Nephron progenitor cell (in vitro differentiated cells): ENCODE measurements around the gene RPH3AL.
A peak's percentile ranks its signal among the peaks of the same experiment; 100 is the strongest.

Source experiments
- DNase-seq: peaks from one replicate; pipeline ENCODE4 v3.0.0; 2021
- H3K27ac Mint-ChIP-seq: 2 replicates; pipeline ENCODE4 v1.8.0; 2021; ENCODE audit warnings: mild to moderate bottlenecking, moderate library complexity, mixed read lengths
- H3K27me3 Mint-ChIP-seq: 2 replicates; pipeline ENCODE4 v1.8.0; 2021; ENCODE audit warnings: mild to moderate bottlenecking, low read depth, mixed read lengths; ENCODE audit not compliant: poor library complexity
- H3K36me3 Mint-ChIP-seq: 2 replicates; pipeline ENCODE4 v1.8.0; 2021; ENCODE audit warnings: low read depth, mixed read lengths
- H3K4me1 Mint-ChIP-seq: 2 replicates; pipeline ENCODE4 v1.8.0; 2021; ENCODE audit warnings: mixed read lengths
- H3K4me3 Mint-ChIP-seq: 2 replicates; pipeline ENCODE4 v1.8.0; 2021; ENCODE audit warnings: mild to moderate bottlenecking, moderate library complexity, mixed read lengths
- H3K9me3 Mint-ChIP-seq: 2 replicates; pipeline ENCODE4 v1.8.0; 2021; ENCODE audit warnings: mild to moderate bottlenecking, moderate library complexity, mixed read lengths
- TF ChIP-seq, protein P1 (sequence below): fragments of 200-600 bp; sonication (generic); IDR thresholded peaks from 2 replicates; pipeline ENCODE4 v1.5.0; 2021; ENCODE audit warnings: antibody characterized with exemption

RPH3AL gene

GRCh38 chr17:233473-233941 lies 119.1 kb downstream of the RPH3AL start:
- Mint-ChIP-seq H3K27me3 (peaks cover 10% of the 10 kb centered on the region), H3K27ac (peak overlapping the region; percentile 57), H3K4me1 (peaks cover 68% of the 10 kb centered on the region), H3K4me3 (no peak overlapping the region), H3K9me3 (no peaks in the 10 kb centered on the region), H3K36me3 (no peaks in the 10 kb centered on the region)
- DNase-seq = no peak
- TF ChIP-seq, protein P1, sequence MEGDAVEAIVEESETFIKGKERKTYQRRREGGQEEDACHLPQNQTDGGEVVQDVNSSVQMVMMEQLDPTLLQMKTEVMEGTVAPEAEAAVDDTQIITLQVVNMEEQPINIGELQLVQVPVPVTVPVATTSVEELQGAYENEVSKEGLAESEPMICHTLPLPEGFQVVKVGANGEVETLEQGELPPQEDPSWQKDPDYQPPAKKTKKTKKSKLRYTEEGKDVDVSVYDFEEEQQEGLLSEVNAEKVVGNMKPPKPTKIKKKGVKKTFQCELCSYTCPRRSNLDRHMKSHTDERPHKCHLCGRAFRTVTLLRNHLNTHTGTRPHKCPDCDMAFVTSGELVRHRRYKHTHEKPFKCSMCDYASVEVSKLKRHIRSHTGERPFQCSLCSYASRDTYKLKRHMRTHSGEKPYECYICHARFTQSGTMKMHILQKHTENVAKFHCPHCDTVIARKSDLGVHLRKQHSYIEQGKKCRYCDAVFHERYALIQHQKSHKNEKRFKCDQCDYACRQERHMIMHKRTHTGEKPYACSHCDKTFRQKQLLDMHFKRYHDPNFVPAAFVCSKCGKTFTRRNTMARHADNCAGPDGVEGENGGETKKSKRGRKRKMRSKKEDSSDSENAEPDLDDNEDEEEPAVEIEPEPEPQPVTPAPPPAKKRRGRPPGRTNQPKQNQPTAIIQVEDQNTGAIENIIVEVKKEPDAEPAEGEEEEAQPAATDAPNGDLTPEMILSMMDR = no peak

- no peaks in the 10 kb centered on the region for H3K36me3 Mint-ChIP-seq
- DNase-seq = no peak
- H3K27me3 Mint-ChIP-seq = peaks cover 4% of the 10 kb centered on the region
- H3K27ac Mint-ChIP-seq = peak overlapping the region; percentile 91
- TF ChIP-seq, protein P1 = no peak
- peaks cover 65% of the 10 kb centered on the region for H3K4me1 Mint-ChIP-seq
- H3K4me3 Mint-ChIP-seq = no peak overlapping the region
- H3K9me3 Mint-ChIP-seq = no peaks in the 10 kb centered on the region
These were observed 120.4 kb downstream of the RPH3AL start for GRCh38 chr17:231966-232807.

GRCh38 chr17:231191-231965 lies 121.2 kb downstream of the RPH3AL start:
- no peak for DNase-seq
- H3K27me3 Mint-ChIP-seq = peaks cover 4% of the 10 kb centered on the region
- H3K36me3 Mint-ChIP-seq = no peaks in the 10 kb centered on the region
- H3K4me3 Mint-ChIP-seq = no peak overlapping the region
- TF ChIP-seq, protein P1 = no peak
- H3K4me1 Mint-ChIP-seq = peaks cover 65% of the 10 kb centered on the region
- H3K9me3 Mint-ChIP-seq = no peaks in the 10 kb centered on the region
- peak overlapping the region; percentile 26 for H3K27ac Mint-ChIP-seq

DNA sequence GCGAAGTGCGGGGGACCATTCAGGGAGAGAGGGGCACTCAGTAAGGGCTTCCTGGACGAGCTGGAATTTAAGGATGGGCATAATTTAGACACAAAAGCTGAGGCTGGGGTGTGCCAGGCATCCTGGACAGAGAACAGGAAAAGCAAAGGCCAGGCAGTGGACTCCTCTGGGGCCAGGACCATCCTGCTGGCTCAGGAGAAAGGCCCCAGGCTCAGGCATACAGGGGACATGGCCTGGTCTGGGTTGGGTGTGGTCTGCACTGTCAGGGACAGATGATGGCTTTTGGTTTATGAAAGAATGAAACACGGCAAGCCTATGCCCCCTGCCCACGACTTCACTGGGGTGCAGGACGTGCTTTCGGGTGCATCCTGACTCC lies 122.2 kb downstream of the RPH3AL start:
- TF ChIP-seq, protein P1 = no peak
- H3K27ac Mint-ChIP-seq = no peak overlapping the region
- no peaks in the 10 kb centered on the region for H3K36me3 Mint-ChIP-seq
- no peaks in the 10 kb centered on the region for H3K9me3 Mint-ChIP-seq
- H3K4me1 Mint-ChIP-seq = peaks cover 62% of the 10 kb centered on the region
- no peak overlapping the region for H3K4me3 Mint-ChIP-seq
- no peak for DNase-seq
- peaks cover 4% of the 10 kb centered on the region for H3K27me3 Mint-ChIP-seq

DNA sequence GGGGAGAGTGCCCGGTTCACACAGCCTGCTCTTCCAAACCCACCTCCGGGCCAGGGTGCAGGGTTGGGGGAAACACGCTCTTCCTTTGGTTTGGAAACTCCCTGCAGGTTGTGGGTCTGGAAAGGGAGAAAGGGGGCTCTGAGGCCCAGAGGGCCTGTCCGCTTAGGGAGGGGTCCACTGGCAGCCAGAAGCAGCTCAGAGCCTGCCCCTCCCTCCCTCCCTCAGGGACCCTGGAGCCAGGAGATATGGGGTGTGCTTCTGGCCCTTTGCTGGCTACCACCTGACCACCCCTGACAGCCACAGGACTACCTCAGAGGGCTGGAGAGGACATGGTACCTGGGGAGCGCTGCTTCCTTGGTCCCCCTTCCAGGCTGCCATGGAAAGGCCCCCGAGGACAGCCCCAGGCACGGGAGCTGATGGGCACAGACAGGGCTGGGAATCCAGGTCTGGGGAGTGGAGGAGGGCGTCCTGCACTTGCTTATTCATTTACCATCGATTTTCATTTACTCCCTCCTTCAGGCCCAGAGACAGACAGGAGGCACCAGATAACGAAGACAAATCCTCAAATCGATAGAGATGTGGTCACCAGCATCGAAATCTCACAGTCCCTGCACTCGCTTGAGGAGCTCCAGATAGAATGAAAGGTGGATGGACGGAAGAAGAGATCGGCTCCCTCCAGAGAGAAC lies 122.8 kb downstream of the RPH3AL start:
- Mint-ChIP-seq H3K27ac (no peak overlapping the region), H3K4me3 (no peak overlapping the region), H3K4me1 (peaks cover 60% of the 10 kb centered on the region), H3K36me3 (no peaks in the 10 kb centered on the region), H3K27me3 (peaks cover 4% of the 10 kb centered on the region), H3K9me3 (no peaks in the 10 kb centered on the region)
- TF ChIP-seq, protein P1 = no peak
- DNase-seq = no peak
